ENCODE measurements around the gene LRRC75A. TPM values are rescaled to one million over a fixed set of nuclear protein-coding genes. Genes with fewer than 3 reads are reported as not detected.
A peak's percentile ranks its signal among the peaks of the same experiment; 100 is the strongest.

Gene LRRC75A
- total RNA-seq, 2 donors from 2014 or later, result 0.90 to 2.3 TPM

DNA sequence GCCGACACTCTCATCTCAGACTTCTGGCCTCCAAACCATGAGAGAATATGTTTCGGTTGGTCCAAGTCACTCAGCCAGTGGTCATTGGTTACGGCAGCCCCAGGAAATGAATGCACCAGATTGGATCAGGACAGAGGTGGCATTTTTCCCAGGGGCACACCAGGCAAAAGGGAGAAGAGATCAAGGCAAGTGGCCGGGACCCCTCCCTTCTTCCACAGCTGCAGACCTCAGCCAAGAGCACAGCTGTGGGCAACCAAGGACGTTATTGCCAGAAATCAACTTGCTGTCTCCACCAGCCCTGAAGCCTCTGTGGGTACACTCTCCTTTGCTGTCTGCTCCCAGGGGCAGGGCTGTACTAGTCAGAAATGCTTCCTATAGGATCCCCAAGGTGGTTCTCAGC, 20.7 kb downstream of the LRRC75A start:
- no peaks in the 10 kb centered on the region for H3K9me3 Mint-ChIP-seq
- no peaks in the 10 kb centered on the region for H3K27me3 Mint-ChIP-seq
- ATAC-seq (replicated peaks), result no peak
- H3K27ac Mint-ChIP-seq, result peak overlapping the region; percentile 31
- H3K4me3 Mint-ChIP-seq, result no peak overlapping the region
- H3K36me3 Mint-ChIP-seq (ENCODE audit: low read depth), result no peaks in the 10 kb centered on the region
- no peaks in the 10 kb centered on the region for H3K4me1 Mint-ChIP-seq

DNA sequence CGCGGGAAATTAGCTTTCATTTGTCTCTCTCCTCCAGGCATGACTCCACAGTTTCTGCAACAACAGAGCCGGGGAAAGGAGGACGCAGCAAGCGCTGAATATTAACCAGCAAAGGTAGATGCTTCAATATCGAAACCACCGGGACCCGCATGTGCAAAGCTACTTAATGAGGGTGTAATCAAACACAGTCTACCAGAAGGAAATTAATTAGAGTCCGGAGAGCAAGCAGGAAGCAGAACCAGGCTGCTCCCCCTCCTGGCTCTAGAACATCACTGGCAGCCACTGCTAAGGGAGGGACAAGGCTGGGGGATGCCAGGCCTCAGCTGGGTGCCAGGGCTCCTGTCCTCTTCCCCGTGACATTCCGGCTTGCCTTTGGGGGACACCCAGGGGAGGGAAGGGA, 21.7 kb downstream of the LRRC75A start:
- Mint-ChIP-seq H3K27ac (no peak overlapping the region), H3K36me3 (ENCODE audit: low read depth) (no peaks in the 10 kb centered on the region), H3K4me3 (no peak overlapping the region), H3K9me3 (no peaks in the 10 kb centered on the region), H3K27me3 (no peaks in the 10 kb centered on the region), H3K4me1 (no peaks in the 10 kb centered on the region)
- ATAC-seq (replicated peaks), result no peak

DNA sequence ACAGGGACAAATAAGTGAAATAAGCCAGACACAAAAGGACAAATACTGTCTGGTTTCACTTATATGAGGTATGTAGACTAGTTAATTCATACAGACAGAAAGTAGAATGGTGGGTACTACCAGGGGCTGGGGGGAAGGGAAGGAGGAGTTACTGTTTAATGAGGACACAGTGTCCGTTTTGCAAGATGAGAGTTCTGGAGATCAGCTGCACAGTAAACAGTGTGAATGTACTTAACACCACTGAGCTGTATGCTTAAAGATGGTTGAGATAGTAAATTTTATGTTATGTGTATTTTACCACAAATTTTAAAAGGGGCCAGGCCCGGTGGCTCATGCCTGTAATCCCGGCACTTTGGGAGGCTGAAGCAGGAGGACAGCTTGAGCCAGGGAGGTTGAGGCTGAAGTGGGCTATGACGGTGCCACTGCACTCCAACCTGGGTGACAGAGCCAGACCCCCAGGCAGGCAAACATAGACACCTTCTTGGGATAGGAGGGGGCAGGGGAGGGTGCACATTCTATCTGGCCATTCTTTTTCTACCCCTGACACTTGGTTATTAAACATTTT, 23.5 kb downstream of the LRRC75A start:
- H3K27ac Mint-ChIP-seq, result no peak overlapping the region

DNA sequence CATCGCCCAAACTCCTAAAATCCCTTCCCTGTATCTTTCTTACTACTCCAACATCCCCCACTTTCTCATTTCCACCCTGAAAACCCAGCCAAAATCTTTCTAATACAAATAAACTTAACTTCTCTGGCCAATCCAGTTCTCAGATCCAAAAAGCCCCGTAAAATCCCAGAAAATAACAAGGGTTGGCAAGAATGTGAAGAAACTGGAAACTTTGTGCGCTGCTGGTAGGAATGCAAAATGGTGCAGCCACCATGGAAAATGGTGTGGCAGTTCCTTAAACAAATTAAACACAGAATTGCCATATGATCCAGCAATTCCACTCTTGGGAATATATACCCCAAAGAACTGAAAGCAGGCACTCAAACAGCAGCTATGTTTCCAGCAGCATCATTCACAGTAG, 24.1 kb downstream of the LRRC75A start:
- no peaks in the 10 kb centered on the region for H3K4me1 Mint-ChIP-seq
- no peaks in the 10 kb centered on the region for H3K9me3 Mint-ChIP-seq
- H3K27me3 Mint-ChIP-seq, result no peaks in the 10 kb centered on the region
- H3K4me3 Mint-ChIP-seq, result no peak overlapping the region
- no peak for ATAC-seq (replicated peaks)
- H3K36me3 Mint-ChIP-seq (ENCODE audit: low read depth), result no peaks in the 10 kb centered on the region
- H3K27ac Mint-ChIP-seq, result no peak overlapping the region

More for the DNA sequence above, 23.5 kb downstream of the LRRC75A start:
- Mint-ChIP-seq H3K4me1 (no peaks in the 10 kb centered on the region), H3K27me3 (no peaks in the 10 kb centered on the region), H3K4me3 (no peak overlapping the region), H3K36me3 (ENCODE audit: low read depth) (no peaks in the 10 kb centered on the region), H3K9me3 (no peaks in the 10 kb centered on the region)
- ATAC-seq (replicated peaks), result no peak

DNA sequence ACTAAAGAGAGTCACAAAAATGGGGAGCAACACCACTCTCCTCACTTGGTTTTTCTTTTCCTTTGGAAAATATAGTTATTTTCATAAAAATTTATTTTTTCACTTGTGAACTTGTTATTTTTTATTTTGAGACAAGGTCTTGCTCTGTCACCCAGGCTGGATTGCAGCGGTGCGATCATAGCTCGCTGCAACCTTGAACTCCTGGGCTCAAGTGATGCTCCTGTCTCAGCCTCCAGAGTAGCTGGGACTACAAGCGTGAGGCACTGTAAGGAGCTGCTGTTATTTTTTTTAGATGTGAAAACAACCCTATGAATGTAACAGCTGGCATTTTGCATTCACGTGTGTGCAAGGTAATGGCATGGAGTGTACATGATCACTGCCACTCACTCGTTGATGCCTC, 24.9 kb downstream of the LRRC75A start:
- no peak for ATAC-seq (replicated peaks)
- no peak overlapping the region for H3K27ac Mint-ChIP-seq
- no peaks in the 10 kb centered on the region for H3K4me1 Mint-ChIP-seq
- no peak overlapping the region for H3K4me3 Mint-ChIP-seq
- no peaks in the 10 kb centered on the region for H3K36me3 Mint-ChIP-seq (ENCODE audit: low read depth)
- no peaks in the 10 kb centered on the region for H3K9me3 Mint-ChIP-seq
- no peaks in the 10 kb centered on the region for H3K27me3 Mint-ChIP-seq

DNA sequence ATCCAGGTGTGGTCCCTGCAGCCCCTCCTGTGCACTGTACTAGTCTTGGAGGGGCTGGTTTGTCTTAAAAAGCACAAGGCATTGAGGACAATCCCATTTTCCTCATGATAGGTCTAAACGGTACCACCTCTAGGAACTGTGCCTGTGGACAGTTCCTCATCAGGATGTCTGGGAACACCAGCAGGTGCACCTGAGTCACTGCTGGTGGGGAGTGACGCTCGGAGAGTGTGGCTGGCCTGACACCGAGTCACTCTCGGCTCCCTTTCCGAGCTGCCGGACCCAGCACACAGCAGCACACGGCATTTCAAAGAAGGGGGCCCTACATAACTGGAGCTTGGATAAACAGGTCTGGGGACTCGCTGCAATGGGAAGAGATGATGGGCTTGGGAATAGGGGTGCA, 25.6 kb downstream of the LRRC75A start:
- Mint-ChIP-seq H3K4me1 (no peaks in the 10 kb centered on the region), H3K36me3 (ENCODE audit: low read depth) (no peaks in the 10 kb centered on the region), H3K27me3 (no peaks in the 10 kb centered on the region), H3K9me3 (no peaks in the 10 kb centered on the region), H3K27ac (no peak overlapping the region), H3K4me3 (no peak overlapping the region)
- ATAC-seq (replicated peaks), result no peak

DNA sequence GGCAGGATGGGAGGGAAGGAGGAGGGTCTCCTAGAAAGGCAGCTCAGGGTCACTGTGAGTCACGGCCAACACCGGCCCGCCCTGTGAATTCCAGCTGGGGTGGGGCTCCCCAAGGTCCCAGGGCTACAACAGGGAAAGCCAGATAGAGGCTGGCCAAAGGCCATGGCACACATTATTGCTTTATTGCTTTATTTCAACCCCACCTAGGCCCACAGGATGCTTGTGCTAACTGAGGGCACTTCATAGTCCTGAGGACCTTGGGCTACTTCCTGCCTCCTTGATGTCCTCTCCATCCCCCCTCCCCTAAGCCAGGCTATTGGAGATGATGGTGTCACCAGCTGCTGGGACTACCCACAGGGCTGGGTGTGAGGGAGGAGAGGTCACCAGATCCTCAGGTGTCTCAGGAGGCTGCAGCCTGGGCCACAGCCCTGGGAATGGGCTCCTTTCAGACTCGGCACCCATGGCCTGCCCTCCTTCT, 26.1 kb downstream of the LRRC75A start:
- no peak for ATAC-seq (replicated peaks)
- H3K4me1 Mint-ChIP-seq, result no peaks in the 10 kb centered on the region
- no peaks in the 10 kb centered on the region for H3K9me3 Mint-ChIP-seq
- no peaks in the 10 kb centered on the region for H3K27me3 Mint-ChIP-seq
- H3K36me3 Mint-ChIP-seq (ENCODE audit: low read depth), result no peaks in the 10 kb centered on the region
- H3K4me3 Mint-ChIP-seq, result no peak overlapping the region
- H3K27ac Mint-ChIP-seq, result no peak overlapping the region

DNA sequence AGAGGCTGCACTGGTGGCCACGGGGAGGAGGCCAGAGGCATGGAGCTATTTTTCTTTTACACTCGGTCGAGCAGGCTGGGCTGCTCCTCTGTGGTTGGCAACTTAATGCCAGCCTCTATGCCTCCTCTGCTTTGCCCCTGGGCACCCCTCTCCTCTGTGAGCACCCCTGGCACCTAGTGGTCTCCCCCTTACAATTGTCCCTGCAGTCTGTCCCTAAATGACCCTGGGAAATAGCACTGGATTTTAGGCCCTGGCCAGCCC, 27.0 kb downstream of the LRRC75A start:
- H3K27ac Mint-ChIP-seq, result no peak overlapping the region

DNA sequence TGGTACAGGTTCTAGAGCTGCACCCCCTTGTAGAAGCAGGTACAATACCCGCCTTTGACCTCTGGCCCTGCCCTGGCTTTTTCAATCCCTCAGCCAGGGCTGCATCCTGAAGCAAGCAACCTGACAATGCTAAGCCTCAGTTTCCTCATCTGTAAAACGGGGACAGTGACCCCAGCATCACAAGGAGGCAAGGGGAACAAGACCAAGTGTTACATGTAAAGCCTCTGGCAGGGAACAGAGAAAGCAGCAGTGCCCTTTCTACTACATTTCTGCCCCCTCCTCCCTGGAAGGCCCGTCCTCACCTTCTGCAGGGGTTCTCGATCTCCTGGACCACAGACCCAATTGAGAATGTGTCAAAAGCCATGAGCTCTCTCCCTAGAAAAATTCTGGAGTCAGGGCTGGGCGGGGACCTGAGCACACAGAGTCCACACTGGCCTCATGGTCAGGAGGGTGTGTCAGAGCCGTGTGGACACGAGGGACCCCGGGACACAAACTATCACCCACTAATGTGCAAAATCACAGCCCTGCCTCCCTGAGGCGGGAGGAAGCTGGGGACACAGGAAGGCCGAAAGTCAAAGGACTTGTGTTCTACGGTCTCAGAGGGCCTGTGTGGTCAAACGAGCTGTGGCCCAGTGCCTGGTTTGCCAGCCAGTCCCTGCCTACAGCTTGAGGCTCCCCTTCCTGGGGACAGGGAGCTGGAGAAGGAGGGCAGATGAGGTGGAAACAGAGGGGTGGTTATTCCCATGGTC, 27.5 kb downstream of the LRRC75A start:
- H3K27me3 Mint-ChIP-seq, result no peaks in the 10 kb centered on the region
- H3K4me3 Mint-ChIP-seq, result no peak overlapping the region
- H3K9me3 Mint-ChIP-seq, result no peaks in the 10 kb centered on the region
- no peaks in the 10 kb centered on the region for H3K4me1 Mint-ChIP-seq
- no peaks in the 10 kb centered on the region for H3K36me3 Mint-ChIP-seq (ENCODE audit: low read depth)
- H3K27ac Mint-ChIP-seq, result no peak overlapping the region
- ATAC-seq (replicated peaks), result no peak

More for the DNA sequence above, 27.0 kb downstream of the LRRC75A start:
- H3K27me3 Mint-ChIP-seq, result no peaks in the 10 kb centered on the region
- no peak for ATAC-seq (replicated peaks)
- no peaks in the 10 kb centered on the region for H3K9me3 Mint-ChIP-seq
- no peaks in the 10 kb centered on the region for H3K36me3 Mint-ChIP-seq (ENCODE audit: low read depth)
- H3K4me1 Mint-ChIP-seq, result no peaks in the 10 kb centered on the region
- H3K4me3 Mint-ChIP-seq, result no peak overlapping the region

DNA sequence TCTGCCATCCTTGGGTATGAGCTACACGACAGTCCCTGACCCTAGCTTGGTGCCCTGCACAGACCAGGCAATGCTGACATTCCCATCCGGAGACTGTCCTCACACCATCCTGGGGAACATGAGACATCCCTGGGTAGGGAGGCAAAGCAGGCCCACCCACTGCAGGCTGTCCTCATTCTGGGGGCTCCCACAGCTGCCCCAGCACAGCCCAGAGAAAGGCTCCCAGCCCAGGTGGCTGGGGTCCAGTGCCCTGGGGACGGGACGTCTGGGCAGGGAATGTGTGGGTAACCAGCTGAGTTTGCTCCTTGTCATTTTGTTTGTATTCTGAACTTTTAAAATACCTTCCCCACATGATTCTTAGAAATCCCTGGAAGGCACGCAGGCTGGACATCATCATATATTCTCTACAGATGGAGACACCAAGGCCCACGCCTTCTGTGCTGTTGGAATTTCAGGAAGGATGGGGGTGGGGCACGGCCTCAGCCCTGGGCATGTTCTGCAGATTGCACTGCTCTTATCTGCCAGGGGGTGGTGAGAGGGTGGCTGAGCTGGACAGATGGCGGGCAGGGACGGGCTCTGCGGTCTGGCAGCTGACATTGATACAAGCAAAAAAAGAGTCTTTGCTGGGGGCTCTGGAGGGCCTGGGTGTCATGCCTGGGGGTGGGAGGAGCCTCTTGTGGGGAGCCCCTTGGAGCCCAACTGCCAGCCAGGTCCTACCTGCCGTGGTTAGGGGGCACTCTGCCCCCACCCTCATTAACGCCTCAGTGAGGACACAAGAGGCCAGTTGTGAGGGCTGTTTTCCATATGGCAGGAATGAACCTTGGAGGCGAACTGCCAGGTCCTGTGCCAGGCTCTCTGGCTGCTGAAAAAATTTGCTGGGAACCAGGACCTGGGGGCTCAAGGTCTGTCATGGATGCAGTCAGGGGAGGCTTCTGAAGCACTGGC, 28.4 kb downstream of the LRRC75A start:
- H3K4me3 Mint-ChIP-seq, result no peak overlapping the region
- peaks cover 6% of the 10 kb centered on the region for H3K36me3 Mint-ChIP-seq (ENCODE audit: low read depth)
- ATAC-seq (replicated peaks), result no peak
- no peak overlapping the region for H3K27ac Mint-ChIP-seq
- no peaks in the 10 kb centered on the region for H3K9me3 Mint-ChIP-seq
- no peaks in the 10 kb centered on the region for H3K27me3 Mint-ChIP-seq
- H3K4me1 Mint-ChIP-seq, result peaks cover 7% of the 10 kb centered on the region

DNA sequence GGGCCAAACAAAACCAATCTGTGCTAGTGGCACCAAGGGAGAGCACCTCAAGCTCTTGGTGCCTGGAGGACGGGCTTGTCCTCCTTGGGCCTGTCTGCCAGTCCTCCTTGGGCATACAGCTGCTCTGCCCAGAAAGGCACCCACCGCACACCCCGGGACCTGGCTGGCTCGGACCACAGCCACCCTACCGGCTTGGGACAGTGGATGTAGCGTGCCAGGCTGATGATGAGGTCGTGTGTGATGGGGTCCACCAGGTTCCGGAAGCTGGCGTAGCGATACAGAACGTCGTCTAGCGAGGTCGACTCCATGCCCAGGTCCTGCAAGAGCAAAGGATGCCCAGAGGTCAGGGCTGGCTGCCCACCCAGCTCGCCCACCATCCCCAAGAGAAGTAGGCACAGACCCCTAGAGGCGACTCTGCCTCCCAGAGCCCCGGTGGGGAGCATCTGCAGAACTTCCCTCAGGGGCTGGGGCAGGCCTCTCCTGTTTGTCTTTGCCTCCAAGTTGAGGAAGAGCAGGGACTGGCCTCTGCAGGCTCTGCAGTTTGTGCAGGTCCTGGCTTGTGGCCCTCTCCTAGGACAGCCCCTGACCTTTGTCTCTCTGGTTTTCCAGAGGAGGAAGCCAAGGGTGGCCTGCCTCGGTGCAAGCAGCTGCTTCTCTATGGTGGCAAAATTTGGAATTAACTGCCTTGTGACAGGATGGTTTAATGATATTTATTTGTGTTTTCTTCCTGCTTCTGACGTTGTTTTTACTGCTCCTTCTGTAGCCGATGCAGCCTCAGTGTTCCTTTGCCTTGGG, 29.7 kb downstream of the LRRC75A start:
- Mint-ChIP-seq H3K9me3 (no peaks in the 10 kb centered on the region), H3K4me3 (no peak overlapping the region), H3K4me1 (peaks cover 7% of the 10 kb centered on the region), H3K36me3 (ENCODE audit: low read depth) (peaks cover 6% of the 10 kb centered on the region), H3K27me3 (no peaks in the 10 kb centered on the region), H3K27ac (no peak overlapping the region)
- no peak for ATAC-seq (replicated peaks)

DNA sequence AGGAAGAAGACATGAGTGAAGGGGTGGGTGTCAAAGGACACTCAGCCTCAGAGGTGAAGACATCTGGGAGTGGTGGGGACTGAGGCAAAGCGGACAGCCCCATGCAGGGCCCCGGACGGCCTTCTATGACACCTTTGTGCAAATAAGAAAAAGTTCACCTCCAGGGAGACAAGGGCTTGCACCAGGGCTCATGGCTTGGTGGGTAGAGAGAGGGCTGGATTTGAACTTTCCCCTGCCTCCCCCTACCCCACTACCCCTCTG, 30.5 kb downstream of the LRRC75A start:
- H3K9me3 Mint-ChIP-seq, result no peaks in the 10 kb centered on the region
- peaks cover 6% of the 10 kb centered on the region for H3K36me3 Mint-ChIP-seq (ENCODE audit: low read depth)
- H3K4me3 Mint-ChIP-seq, result no peak overlapping the region
- peaks cover 7% of the 10 kb centered on the region for H3K4me1 Mint-ChIP-seq
- ATAC-seq (replicated peaks), result no peak
- H3K27ac Mint-ChIP-seq, result no peak overlapping the region
- no peaks in the 10 kb centered on the region for H3K27me3 Mint-ChIP-seq

DNA sequence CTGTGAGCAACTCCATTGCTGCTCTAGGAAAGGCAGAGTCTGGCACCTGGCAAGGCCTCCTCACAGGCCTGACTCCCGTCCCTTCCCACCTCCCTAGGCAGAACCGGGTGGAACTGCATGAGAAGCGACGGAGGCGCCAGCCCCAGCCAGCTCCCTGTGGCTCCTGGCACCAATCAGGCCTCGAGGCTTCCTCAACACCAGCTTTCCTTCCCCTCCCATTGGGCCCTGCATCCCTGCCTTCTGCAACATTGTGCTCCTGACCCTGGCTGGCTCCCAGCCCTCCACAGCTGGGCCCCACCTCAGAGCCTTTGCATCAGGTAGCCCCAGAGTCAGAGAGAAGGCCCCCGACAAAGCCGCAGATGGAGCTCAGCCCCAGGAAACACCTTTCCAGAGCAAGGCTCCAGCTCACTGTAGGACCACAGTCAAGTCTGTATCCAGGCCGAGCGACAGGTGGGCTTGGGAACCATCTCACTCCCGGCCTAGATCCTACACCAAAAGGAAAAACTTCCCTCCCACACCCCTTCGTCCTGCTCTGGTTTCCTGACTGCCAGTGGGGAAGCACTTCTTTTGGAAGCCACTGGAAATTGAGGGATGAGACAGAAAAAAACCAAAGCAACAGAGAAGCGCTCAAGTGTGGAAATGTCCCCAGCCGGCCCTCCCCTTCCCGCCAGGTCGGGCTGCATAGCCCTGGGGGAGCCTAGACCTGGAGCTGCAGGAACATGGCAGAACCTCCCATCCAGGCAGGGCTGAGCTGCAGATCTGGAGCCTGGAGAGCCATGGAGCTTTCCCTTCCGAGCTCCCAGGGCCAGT, 31.0 kb downstream of the LRRC75A start:
- Mint-ChIP-seq H3K27ac (no peak overlapping the region), H3K9me3 (no peaks in the 10 kb centered on the region), H3K27me3 (no peaks in the 10 kb centered on the region), H3K4me1 (peaks cover 7% of the 10 kb centered on the region), H3K36me3 (ENCODE audit: low read depth) (peaks cover 6% of the 10 kb centered on the region), H3K4me3 (no peak overlapping the region)
- no peak for ATAC-seq (replicated peaks)

Measured in activated T-helper 17 cell treated with anti-CD3 and anti-CD28 coated beads, Interleukin-2, amount 50 U/mL, for 72 hours (primary cell).